GM19372 (cell line): Measurements from ENCODE around the gene CDH24.

Source experiments
- ATAC-seq: cut with Tn5 transposase; IDR thresholded peaks from one replicate; pipeline ENCODE4 v1.9.1; 2021; ENCODE audit warnings: mild to moderate bottlenecking, low read depth, moderate library complexity; ENCODE audit not compliant: unreplicated experiment

CDH24 gene, protein sequence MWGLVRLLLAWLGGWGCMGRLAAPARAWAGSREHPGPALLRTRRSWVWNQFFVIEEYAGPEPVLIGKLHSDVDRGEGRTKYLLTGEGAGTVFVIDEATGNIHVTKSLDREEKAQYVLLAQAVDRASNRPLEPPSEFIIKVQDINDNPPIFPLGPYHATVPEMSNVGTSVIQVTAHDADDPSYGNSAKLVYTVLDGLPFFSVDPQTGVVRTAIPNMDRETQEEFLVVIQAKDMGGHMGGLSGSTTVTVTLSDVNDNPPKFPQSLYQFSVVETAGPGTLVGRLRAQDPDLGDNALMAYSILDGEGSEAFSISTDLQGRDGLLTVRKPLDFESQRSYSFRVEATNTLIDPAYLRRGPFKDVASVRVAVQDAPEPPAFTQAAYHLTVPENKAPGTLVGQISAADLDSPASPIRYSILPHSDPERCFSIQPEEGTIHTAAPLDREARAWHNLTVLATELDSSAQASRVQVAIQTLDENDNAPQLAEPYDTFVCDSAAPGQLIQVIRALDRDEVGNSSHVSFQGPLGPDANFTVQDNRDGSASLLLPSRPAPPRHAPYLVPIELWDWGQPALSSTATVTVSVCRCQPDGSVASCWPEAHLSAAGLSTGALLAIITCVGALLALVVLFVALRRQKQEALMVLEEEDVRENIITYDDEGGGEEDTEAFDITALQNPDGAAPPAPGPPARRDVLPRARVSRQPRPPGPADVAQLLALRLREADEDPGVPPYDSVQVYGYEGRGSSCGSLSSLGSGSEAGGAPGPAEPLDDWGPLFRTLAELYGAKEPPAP

DNA sequence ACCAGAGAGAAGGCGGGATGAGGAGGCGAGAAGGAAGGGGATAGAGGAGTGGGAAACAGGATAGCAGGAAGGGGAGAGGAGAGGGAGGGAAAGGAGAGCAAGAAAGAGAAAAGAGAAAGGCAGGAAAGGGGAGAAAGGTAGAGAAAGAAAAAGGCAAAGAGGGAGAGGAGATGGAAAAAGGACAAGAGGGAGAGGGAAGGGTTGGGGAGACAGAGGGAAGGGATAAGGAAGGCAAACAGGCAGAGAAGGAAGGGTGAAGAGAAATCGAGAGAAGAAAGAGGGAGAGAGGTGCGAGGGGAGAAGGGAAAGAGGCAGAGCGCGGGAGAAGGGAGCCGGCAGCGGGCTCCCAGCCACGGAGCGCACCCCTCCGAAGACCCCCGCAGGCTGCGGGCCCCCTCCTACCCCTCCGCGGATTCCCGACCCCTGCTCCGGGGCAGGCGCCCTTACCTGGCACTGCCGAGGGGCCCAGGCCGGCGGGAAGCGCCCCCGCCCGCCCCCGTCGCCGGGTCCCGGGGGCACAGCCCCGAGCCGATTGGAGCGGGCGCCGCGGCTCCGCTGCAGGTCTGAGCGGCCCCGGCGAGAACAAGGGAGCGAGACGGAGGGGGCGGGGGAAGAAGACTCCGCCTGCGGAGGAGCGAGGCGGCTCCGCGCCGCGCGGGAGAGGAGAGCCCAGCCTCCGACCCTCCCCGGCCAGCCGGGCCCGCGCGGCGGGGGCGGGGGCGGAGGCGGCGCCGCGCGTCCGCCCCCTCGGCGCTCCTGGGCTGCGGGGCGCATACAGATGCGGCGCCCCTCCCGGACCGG is at the start of gene CDH24:
CDH24 (minus strand) TSS at position 565 of the 801 bp plus-strand sequence. CDS start 1,787 bp downstream, outside the sequence.
- peak; percentile 50 for ATAC-seq

GRCh38 chr14:23106747-23107045 is 49.4 kb upstream of the CDH24 start:
- ATAC-seq, result no peak

DNA sequence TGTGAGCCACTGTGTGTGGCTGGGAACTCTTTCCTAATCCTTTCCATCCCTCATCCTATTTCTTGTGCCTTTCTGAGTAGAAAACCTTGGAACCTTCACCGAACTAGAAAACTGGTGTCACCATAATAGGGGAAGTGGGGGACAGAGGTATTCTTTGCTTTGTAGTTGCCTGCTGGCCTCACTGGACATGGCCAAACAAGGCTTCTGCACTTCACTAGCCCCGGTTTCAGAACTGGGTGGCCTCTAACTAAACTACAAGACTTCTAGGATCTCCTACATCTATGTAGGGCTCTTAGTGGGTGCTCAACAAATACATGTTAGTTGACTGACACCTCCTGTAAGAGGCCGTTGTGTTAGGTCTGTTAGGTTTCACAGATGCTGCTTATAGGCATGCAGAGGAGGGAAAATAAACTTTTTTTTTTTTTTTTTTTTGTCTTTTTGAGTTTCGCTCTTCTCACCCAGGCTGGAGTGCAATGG is 48.1 kb upstream of the CDH24 start:
- ATAC-seq, result no peak

GRCh38 chr14:23104591-23105347 is 47.4 kb upstream of the CDH24 start, which contains the start of gene CIROP:
TSS of gene CIROP (minus strand) at chr14:23104989. CDS start at chr14:23104920, 69 bp downstream.
- no peak for ATAC-seq

- ATAC-seq, result no peak
These were observed 46.8 kb upstream of the CDH24 start for GRCh38 chr14:23104070-23104590.

DNA sequence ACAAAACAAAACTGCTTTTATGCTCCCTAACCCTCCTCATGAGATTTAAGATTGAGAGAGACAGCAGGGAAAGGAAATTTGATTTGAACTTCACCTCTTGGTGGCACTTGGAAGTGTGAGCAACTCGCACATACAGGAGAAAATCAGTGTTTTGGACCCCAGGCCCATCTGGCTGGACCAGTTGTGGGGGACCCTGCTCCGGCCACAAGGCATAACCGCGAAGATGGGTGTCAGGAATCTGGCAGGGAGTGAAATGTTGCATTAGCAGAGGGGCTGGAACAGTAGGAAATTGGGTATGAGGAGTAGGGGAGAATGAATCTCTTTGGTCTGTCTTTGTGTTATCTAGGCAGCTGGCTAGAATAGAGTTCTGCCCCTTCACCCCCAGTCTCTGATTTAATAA is 46.3 kb upstream of the CDH24 start:
- ATAC-seq, result no peak

GRCh38 chr14:23102801-23103200 is 45.5 kb upstream of the CDH24 start:
- no peak for ATAC-seq

GRCh38 chr14:23101986-23102625 is 44.8 kb upstream of the CDH24 start:
- ATAC-seq, result no peak

GRCh38 chr14:23101213-23101970 is 44.1 kb upstream of the CDH24 start:
- ATAC-seq, result no peak

DNA sequence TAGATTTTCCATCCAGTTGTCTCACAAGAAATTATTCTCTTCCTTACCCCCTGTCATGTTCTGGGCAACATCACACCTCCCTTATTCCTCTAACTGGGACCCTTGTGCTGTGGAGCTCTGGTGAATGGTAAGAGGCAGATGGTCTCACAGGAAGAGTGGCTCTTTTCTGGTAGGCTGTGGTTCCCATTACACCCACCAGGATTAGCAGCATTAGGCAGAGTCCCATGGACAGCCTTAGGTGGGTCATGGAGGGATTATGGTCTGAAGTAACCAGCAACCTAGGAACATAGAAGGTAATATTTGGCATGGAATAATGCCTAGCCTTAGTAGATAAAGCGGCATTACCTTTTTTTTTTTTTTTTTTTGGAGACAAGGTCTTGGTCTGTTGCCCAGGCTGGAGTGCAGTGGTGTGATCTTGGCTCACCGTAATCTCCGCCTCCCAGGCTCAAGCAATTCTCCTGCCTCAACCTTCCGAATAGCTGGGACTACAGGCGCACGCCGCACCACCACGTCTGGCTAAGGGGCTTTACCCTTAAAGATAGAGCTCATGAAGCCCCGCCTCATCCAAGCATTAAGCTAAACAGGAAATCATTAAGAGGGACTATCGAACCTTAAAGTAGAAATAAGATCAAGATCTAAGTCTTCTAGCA is 42.0 kb upstream of the CDH24 start:
- ATAC-seq, result no peak

DNA sequence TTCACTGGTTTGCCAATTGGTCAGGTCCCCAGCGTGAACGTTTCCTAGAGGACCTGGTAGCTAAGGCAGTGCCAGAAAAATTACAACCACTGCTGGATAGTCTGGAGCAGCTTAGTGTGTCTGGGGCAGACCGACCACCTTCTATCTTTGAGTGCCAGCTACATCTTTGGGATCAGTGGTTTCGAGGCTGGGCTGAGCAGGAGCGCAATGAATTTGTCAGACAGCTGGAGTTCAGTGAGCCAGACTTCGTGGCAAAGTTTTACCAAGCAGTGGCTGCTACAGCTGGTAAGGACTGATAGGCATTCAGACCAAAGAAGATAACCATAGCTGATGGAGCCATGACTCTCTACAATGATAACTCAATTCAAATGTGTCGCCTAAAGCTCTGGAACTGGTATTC is 40.5 kb upstream of the CDH24 start:
- no peak for ATAC-seq

GRCh38 chr14:23095196-23096108 is 38.1 kb upstream of the CDH24 start, which contains the start of gene C14orf119:
TSS of gene C14orf119 (plus strand) at chr14:23095505. CDS start at chr14:23097659, 2,154 bp downstream.
- ATAC-seq, result peak; percentile 89

DNA sequence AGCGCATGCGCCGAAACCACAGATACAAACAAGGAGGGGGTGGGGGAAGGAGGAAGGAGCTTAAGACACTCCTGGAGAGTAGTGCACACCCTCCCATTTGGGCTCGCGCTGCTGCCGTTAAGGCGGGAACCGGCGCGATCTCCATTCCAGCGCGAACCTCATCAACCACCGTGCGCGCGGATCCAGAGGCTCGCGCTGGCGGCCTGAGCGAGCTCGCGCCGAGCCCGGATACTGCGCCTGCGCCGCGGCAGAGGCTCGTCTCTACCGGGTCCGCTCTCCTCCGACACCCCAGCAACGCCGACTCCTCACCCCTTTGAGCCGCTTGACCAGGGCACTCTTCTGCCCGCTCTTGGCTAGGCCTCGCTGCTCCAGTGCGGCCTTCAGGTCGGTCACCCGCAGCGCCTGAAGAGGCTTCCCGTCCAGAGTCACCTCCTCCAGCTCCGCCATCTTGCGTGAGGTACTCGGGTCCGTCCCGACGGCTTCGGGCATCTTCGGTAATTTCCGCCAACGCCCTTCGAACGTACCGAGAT is 37.4 kb upstream of the CDH24 start, which contains the start of gene ACIN1:
ACIN1 (minus strand) TSS at position 471 of the 530 bp plus-strand sequence; CDS start at position 447, 24 bp downstream.
- ATAC-seq, result peak; percentile 35

DNA sequence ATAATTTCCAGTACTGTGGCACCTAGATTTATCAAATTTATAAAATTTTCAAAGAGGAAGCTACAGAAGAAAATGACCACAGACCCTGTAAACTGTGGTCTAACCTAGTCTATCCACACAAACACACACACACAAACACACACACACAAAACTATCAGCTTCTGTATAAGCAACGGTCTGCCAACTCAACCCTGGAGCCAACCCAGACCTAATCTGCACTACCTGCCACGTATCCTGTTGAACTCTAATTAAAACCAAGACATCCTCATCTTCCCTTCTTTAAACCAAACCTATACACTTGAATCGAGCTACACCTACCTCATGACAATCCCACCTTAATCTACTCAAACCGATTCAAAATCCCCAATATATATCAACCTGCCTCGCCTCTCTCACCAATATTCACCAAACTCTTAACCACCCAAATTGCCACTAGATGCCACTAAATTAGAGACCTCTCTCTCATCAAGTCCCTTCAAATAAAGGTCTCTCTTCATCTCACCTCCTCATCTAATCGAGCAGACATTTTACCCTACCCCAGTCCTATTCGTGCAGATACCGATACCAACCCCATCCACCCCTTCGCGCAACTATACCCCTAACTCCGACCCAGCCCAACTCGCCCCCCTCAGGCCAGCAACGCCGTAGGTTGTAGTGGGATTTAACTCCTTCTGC is 36.8 kb upstream of the CDH24 start:
- ATAC-seq, result no peak

GRCh38 chr14:23093526-23093925 is 36.2 kb upstream of the CDH24 start:
- ATAC-seq, result no peak

GRCh38 chr14:23093104-23093503 is 35.8 kb upstream of the CDH24 start:
- ATAC-seq, result no peak
